Fibroblast of skin of left quadriceps (primary cell): ENCODE measurements around the gene TMEM132D.

ENCODE experiments used
- DNase-seq, 2 experiments: peaks; one replicate each; pipeline ENCODE4 v3.0.0-alpha.2; 2013; ENCODE audit warnings: low read depth in 2 of 2

Gene TMEM132D

DNA sequence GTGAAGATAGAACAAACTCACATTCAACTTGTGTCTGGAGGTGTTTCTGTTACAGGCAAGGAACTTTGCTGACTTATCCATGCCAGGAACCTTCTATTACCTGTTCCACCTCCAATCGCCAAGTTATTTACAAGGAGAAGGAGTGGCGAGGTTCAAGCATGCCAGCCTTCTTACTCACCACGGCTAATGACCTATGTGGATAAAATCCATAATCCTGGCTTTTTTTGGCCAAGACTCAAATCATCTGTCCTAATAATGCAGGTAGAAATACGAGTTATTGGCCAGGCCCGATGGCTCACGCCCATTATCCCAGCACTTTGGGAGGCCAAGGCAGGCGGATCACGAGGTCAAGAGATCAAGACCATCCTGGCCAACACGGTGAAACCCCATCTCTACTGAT is 241.6 kb downstream of the TMEM132D start:
- no peak for DNase-seq

DNA sequence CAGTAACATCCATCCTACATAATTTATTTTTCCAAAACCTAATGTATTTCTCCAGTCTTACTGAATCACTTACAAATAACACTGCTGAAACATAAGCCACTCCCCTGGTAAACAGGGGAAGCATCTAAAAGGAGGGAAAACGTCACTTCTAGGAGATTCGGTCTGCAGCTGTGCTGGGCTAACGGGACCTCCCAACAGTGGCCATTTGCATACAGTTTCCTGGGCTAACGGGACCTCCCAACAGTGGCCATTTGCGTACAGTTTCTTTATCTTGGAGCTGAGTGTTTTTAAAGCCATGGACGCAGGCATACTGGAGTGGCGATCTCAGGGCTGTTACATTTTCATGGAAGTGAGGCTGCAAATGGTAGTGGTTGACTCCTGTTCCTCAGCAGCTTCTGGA is 242.9 kb downstream of the TMEM132D start:
- DNase-seq, result no peak

DNA sequence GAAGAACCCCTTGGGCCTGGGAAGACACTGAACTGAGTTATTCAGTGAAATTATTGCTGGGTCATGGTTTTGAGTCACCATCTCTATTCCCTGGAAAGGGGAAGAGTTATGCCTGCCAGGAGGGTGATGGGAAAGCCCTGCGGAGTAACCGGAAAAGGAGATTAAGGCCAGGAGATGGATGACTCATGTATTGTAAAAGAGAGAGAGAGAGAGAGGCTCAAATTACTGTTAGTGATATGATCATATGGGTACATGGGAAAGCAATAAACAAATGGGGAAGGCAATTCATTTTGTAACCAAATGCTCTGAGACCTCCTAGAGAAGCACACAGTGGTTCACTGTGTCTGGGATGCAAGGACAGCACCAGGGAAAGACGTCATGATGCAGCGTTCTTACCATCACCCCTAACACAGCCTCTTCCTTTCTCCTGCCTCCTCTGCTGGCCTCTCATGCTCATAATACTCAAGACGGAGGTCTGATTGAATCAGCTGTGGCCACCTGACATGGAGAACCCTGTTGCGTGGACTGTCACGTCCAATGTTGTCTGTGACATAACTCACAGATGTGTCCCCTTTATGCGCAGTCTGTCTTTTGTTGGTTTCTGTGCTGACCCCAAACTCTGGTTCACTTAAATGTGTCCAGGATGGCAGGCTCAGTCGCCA is 243.7 kb downstream of the TMEM132D start:
- peak; percentile 71 to 72 for DNase-seq

DNA sequence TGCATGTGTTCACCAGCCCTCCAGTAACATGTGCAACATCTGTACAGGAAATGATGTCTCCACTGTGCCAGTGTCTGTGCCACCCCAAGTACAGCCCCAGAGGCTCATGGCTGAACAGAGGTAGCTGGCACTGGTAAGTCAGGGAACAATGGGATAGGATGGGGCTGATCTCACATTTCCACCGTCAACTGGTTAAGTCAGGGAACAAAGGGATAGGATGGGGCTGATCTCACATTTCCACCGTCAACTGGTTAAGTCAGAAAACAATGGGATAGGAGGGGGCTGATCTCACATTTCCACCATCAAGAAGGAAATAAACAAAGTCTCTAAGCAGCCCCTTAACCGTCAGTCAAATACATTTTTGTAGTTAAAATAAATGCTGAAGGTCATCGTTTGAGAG is 246.6 kb downstream of the TMEM132D start:
- no peak for DNase-seq

DNA sequence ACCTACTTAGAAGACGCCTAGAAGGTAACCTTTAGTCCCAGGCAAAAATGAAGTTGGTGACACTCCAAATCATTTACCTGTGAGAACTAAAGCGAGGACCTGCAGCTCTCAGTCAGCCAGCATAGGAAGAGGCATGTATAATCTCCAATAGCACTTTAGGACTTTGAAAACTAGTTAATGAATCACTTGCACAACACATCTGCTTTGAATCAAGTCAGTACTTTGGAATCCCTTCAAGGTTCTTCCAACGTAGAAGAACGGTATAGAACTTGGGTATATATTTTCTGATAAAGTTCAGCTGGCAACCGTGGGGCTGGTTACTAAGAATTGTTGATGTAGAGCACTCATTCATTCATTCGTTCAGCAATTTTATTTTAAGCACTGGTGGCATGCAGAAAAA is 251.9 kb downstream of the TMEM132D start:
- peak; percentile 32 to 35 for DNase-seq

DNA sequence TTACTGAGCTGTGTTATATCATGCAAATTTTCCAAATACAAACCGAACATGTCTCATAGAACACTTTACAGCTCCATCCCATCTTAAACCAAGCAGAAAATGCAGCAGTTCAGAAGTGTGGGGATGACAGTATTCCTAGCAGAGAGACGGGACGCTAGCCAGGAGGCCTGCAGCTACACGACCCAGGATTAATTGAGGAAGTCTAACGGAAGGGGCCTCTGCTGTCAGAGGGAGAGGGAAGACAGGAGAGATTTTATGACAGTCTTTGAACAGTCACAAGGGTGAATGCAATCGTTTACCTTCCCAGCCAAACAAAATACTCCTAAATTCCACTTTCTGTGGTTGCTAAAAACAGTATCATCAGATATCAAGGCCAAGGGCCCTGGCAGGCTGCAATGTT is 261.9 kb downstream of the TMEM132D start:
- DNase-seq, result no peak

DNA sequence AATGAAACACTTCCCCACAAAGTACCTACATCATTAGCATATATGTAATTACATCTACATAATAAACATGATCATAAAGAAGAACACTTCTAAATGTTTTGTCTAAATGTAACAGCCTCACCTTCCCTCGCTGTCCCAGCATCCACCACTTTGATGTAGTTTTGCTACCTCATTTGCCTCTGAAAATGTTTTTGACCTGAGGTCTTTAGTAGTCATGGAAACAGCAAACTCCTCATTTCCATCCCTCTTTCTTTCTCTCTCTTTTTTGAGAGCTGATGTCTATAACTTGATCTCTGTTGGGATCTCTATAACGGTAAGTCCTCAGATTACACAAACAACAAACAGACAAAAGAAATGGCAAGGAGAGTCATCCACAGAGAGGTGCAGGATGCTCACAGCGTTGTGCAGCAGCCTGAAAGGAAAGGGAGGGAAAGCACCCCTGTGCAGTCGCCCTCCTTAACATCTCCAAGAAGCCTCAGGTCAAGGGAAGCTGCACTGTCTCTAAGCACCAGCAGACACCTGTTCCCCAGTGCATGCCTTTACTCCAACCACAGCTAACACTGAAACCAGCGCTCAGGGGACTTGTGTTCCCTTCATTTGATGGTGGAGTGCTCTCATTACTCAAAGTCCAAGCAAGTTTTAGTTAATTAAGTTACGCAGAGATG is 268.7 kb downstream of the TMEM132D start:
- no peak for DNase-seq

DNA sequence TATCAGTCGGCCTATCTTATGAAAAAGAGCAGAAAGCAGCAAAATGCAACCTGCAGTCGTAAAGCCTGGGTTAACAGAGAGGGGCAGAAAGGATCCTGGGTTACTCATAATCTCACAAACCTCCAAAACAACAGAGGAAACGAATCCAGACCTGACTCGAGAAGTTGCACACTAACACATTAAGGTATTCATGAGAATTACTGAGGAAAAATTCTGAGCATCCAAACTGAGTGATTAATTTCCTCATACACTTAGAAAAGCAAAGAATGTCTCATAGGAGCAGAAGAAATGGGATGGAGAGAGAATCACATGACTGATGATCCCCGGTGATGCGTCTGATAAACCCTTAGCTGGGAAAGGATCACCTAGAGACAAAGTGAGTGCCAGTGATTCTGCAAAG is 272.5 kb downstream of the TMEM132D start:
- DNase-seq, result no peak

DNA sequence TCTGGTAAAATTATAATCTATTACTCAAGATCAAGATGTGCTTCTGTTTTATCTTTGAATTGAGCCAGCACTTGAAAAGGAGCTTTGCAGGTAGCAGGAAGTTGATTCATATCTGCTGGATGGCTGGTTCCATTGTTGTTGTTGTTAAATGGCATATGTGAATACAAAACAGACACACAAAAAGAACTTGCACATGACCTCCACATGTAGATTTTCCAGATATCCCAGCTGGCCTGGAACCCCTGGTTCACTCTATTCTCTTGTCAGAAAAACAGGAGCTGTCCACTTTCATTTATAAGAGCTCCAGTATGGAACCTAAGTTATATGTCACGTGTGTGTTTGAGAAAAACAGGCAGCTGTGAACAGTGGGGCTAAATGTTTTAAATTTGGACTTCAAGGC is 273.9 kb downstream of the TMEM132D start:
- no peak for DNase-seq

DNA sequence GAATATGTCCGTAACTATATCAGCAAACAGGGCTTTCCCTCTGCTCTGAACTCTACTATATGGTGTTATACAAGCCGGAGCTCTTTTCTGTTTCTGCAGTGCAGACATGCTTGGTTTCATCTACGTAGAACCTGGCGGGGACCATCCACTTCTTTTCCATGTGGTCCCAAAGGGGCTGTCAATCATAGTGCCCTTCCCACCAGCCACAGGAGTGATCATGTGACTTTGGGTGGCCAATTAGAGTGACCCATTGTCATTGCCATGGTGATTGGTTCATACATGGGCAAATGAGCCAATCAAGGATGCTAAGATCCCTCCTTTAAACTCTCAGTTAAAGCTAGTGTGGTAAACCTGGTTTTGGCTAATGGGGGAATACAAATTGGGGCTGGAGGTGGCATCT is 281.3 kb downstream of the TMEM132D start:
- DNase-seq, result no peak

DNA sequence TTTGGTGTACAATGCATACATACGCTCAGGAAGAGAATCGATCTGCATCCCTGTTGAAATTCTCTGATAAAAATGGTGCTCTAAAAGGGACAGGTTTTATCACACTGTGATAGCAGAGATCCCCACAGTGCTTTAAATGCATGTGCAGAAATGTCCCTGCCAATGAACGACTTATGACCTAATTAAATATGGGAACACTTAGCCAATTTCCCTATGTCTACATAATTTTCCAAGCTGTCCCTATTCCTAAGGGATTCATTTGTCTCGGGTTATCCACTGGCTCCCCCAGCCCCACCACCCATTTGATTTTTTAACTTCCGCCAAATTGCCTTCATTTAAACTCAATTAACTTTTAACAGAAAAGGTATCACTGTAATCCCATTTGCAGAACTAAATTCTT is 284.6 kb downstream of the TMEM132D start:
- DNase-seq, result no peak

DNA sequence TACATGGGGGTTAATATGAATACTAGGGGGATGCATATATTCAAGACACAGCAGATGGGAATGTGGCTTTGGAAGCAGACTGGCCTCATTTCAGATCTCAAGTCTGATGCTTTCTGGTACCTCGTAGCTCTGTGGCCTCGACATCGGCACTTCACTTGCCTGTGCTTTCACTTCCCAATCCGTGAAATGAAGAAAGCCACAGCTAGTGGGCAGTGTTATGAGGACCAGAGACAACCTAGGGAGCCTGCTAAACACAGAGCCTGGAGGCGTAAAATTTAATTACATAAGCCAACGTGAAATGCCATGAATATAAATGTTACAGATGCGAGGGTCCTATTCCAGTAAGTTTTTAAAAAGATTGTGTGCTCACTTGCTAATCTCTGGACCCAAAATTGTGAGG is 286.0 kb downstream of the TMEM132D start:
- DNase-seq, result no peak

DNA sequence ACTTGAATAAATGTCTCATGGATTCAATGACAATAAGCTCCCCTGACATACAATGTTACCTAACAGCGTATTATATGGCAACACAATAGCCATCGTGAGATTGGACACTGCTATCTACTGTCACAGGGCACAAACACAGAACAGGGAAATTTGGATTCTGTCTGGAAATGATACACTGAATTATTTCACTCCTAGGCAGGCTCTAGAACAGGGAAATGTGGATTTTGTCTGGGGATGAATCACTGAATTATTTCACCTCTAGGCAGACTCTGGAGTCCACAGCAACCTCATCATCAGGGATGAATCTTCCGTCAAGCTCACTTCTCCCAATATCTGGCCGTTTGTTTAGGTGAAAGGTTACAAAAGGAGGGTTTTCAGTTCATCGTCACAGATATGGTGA is 288.8 kb downstream of the TMEM132D start:
- no peak for DNase-seq

DNA sequence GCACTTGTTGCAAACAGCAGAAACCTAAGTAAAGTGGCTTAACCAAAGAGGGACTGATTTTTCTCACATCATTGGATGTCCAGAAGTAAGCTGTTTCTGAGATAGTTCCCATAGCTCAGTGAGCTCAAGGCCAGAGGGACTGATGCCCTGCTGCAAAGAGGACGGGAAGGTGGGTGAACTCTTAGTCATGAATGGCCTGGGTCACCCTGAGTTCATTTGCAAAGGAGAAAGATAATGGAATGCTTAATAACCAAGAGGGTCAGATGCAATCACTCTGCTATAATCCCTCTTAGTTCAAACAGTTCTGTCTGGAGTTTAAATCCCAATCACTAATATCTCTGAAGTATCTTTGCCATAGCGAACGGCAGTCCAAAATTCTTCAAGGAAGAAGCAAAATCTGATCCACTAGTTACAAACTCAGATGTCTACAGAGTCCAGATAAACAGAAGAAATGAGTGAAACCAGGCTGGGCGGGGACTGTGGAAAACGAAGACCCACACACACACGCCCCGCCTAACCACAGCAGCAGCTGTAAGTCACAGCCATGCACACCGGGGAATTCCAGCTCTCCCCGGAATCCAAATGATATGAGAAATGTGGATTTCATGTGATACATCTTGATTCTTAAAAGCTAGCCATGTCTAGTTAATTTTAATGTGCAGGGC is 289.5 kb downstream of the TMEM132D start:
- DNase-seq, result peak in 1 of 2 experiments; percentile 20

DNA sequence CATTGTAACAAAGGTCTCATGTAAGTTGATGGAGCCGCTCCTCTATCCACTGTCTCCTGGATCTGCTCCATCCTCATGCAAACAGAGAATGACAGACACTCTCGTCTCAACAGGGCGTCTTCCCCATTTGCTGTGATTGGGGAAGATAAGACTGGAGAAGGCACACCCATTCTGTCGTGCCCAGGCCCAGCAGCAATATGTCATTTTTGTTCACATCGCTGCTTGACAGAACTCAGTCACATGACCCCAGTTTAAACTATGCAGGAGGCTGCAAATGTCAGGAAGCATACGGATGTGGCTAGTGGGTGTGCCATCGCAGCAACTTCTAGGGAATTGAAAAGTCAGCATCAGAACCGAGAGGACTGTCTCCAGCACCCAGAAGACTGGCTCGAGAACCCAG is 290.5 kb downstream of the TMEM132D start:
- no peak for DNase-seq

DNA sequence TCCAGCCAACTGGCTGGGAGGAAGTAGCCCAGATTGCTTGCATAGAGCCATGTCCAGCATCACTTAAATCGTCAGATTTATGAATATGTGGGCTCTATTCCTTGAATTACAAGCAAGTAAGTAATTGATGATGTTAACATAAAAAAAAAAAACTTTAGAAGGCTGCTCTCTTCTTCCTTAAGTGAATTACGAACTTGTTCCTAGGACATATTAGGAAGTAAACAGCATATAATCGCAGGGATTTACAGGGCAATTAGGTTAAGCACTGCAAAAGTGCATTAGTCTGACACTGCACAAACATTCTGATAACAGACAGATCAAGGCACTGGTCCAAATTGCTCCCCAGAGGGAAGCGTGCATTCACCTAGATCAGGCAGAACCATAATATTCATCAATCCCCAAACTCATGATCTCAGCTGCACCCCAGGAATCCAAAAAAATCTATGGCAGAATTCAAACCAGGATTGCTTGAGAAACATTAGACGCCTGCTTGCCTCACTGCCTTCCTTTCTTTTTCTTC is 293.2 kb downstream of the TMEM132D start:
- DNase-seq, result no peak

DNA sequence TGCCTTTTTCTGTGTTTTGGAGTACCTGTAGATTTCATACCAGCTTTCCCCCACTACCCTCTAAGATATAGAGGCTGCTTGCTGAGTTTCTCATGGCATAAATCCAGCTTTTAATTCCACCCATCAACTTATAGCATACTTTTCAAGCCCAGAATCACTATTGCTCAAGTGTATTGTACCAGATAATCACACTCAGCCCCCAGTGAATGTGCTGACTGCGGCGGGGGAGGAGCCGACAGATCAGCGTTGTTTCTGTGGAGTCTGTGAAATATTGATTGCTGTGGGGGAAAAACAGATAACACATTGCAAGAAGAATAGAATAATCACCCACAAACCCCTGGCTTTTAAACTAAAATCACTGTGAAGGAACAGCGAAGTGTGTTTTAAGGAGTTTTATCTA is 296.1 kb downstream of the TMEM132D start:
- no peak for DNase-seq

DNA sequence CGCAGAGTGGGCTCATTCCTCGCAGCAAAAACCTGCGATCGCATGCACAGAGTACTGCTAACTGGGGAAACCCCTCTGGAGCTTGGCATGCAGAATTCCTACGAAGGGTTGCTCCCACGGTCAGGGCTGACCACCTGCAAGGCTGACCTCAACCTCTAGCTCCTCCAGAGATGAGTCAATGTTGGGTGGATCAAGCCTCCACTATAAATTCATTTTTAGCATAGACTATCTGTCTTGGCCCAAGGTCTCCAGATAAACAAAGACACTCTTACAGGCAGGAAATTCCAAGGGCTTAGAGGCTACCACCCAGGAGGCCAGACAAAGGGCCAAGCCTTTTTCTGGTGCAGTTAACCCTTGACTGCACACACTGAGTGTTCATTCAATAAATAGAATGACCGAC is 296.5 kb downstream of the TMEM132D start:
- DNase-seq, result peak; percentile 37 to 41

DNA sequence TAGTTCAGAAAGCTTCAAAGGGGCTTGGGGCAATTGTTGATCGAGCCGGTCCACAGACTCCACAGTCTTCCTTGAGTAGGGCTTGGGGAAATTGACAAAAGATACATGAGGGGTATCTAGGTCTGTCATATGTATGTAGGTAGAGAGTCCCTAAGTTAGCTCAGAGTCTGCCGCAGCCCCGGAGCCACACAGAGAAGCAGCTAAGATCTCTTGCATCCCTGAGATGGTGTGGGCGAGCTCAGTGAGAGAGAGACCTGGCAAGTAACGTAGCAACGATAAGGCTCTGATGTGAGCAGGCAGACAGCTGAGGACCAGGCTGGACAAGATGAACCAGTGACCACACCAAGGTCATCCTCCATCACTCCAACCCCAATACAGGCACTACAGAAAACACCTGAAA is 297.6 kb downstream of the TMEM132D start:
- no peak for DNase-seq

DNA sequence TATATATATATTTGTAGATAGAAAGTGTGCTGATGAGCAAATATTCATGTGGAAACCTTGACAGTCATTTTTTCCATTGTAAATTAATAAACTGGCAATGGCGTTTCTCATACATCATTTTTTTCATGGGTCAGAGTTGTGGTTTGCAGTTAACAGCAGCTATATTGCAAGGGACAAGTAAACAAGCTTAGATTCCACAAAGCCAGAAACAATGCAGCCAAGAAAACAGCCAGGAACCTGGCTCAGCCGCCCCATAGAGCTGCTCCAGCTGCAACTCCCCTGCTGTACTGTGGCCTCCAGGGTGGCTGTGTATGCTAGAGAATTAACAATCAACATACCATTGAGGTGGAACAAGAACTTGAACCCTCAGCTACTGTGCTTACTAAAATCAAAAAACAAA is 298.2 kb downstream of the TMEM132D start:
- no peak for DNase-seq

DNA sequence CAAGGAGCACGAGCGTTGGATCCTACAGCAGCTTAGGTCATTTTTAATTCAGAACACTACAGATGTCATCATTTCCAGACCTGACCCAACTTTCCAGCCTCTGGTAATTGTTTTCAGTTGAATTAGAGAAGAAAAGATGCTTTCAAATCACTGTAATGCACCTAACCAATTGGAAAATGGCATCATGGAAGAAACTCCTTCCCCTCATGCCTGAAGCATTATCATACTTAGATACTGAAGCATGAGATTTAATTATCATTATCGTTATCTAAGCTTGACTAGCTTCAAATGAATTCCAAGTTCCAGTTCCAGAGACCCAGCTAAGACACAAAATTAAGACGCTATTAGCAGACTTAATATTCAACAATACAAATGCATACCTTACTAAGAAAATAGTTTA is 299.3 kb downstream of the TMEM132D start:
- DNase-seq, result no peak

DNA sequence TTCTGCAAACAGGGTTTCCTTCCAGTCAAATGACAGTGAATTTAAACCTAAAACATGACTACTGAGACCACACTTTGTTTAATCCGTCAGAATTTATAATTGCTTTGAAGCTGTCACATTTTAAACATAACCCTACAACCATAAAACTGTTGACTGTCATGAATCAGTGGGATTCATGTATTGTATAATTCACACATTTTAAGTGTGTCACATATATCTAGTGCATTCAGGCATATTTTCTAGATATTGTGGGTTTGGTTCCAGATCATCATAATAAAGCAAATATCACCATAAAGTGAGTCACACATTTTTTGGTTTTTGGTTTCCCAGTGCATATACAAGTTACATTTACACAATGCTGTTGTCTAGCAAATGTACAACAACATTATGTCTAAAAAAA is 304.4 kb downstream of the TMEM132D start:
- peak in 1 of 2 experiments; percentile 68 for DNase-seq

DNA sequence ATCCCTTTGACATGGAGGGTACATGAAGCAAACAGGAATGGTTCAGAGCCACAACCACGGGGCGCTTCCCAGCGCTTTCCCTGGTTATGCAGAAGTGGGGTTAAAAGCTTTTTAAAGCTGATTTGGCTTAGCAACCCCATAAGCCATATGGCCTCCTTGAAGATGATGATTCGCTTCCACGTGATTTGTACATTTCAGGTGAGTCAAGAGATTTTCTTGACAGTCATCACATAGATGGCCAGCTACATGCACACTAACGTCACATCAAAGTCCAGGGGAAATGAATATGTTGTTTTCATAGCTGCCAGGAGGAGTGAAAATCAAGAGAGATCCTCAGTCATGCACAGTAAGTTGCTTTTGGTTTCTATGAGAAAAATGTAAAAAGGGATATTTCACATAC is 309.7 kb downstream of the TMEM132D start:
- no peak for DNase-seq
